Measurements from ENCODE around the gene ASCL3.

- TF ChIP-seq CTCF (IDR thresholded peaks at IDR 0.05; ENCODE audit: insufficient read depth, low read length) (no peak), REST (IDR thresholded peaks at IDR 0.05; ENCODE audit: insufficient replicate concordance, low read depth) (no peak), POLR2AphosphoS5 (IDR thresholded peaks at IDR 0.05; ENCODE audit: low read depth) (no peak), GABPA (IDR thresholded peaks at IDR 0.05; ENCODE audit: low read depth) (no peak)
Observed at GRCh38 chr11:8907116-8907515, 35.7 kb downstream of the ASCL3 start.
